ENCODE measurements around the gene GMDS. TPM values are rescaled to one million over a fixed set of nuclear protein-coding genes. Genes with fewer than 3 reads are reported as not detected.
A peak's percentile ranks its signal among the peaks of the same experiment; 100 is the strongest.

The GMDS gene
- total and polyA plus RNA-seq, 2 donors (not counting 1 experiment from before 2014, with no cell fraction given), result 11.5 to 16.4 TPM

- ChIA-PET POLR2A (no interaction called here), CTCF (no interaction called here)
- no peaks in the 10 kb centered on the region for H3K27me3 ChIP-seq (replicated peaks in 1 of 4; ENCODE audit: control extremely low read depth in 1 of 4, control insufficient read depth in 3 of 4, insufficient read depth in 4 of 4, low read length in 3 of 4)
- ATAC-seq (ENCODE audit: low read depth), result no peak
- H3K4me3 Mint-ChIP-seq, result no peak overlapping the region
- no peak overlapping the region for H3K4me2 ChIP-seq (replicated peaks; ENCODE audit: low read depth, low read length, poor library complexity, severe bottlenecking)
- TF ChIP-seq CTCF (IDR thresholded peaks at IDR 0.05) (no peak), EZH2 (IDR thresholded peaks at IDR 0.05; ENCODE audit: borderline replicate concordance, insufficient read depth, low read depth, low read length, poor library complexity, severe bottlenecking) (no peak)
- H3K4me1 Mint-ChIP-seq, result peaks cover 18% of the 10 kb centered on the region
- no peaks in the 10 kb centered on the region for H4K20me1 ChIP-seq (ENCODE audit: control insufficient read depth, insufficient read depth, low read length, poor library complexity, severe bottlenecking)
- H3K27ac Mint-ChIP-seq, result no peak overlapping the region
- H3K4me1 ChIP-seq (ENCODE audit: control insufficient read depth in 2 of 2, insufficient read depth in 2 of 2, low read length in 2 of 2), result peaks cover 13 to 14% of the 10 kb centered on the region in 2 donors
- no peak overlapping the region for H3K27ac ChIP-seq (ENCODE audit: low read length in 2 of 2)
- intact Hi-C loops (cut with micrococcal nuclease), result no loop called here
- H2AFZ ChIP-seq (ENCODE audit: insufficient read depth, low read depth, low read length, poor library complexity, severe bottlenecking), result no peak overlapping the region
- 89% methylated on average over 2 of the region's 2 CpGs for WGBS (ENCODE audit: insufficient coverage)
- no peaks in the 10 kb centered on the region for H3K27me3 Mint-ChIP-seq
- DNase-seq, result no peak
- H3K9ac ChIP-seq (ENCODE audit: low read length), result no peak overlapping the region
- no peaks in the 10 kb centered on the region for H3K36me3 ChIP-seq (replicated peaks in 1 of 2; ENCODE audit: control extremely low read depth in 1 of 2, control insufficient read depth in 1 of 2, extremely low read depth in 1 of 2, insufficient read depth in 2 of 2, low read length in 1 of 2)
- peaks cover 25% of the 10 kb centered on the region for H3K79me2 ChIP-seq (ENCODE audit: control insufficient read depth, insufficient read depth, low read length)
- H3K9me3 Mint-ChIP-seq (ENCODE audit: insufficient read depth), result no peaks in the 10 kb centered on the region
- H3K9me3 ChIP-seq (ENCODE audit: control extremely low read depth in 1 of 3, control insufficient read depth in 2 of 3, insufficient read depth in 1 of 3, low read length in 2 of 3), result no peaks in the 10 kb centered on the region
- H3K4me3 ChIP-seq (ENCODE audit: control extremely low read depth in 1 of 5, extremely low read depth in 1 of 5, insufficient read depth in 1 of 5, low read depth in 2 of 5, low read length in 4 of 5), result no peak overlapping the region
These were observed 9.5 kb downstream of the GMDS start for GRCh38 chr6:2235777-2236495.

- H3K36me3 ChIP-seq (replicated peaks in 1 of 2; ENCODE audit: control extremely low read depth in 1 of 2, control insufficient read depth in 1 of 2, extremely low read depth in 1 of 2, insufficient read depth in 2 of 2, low read length in 1 of 2), result no peaks in the 10 kb centered on the region
- H3K79me2 ChIP-seq (ENCODE audit: control insufficient read depth, insufficient read depth, low read length), result peaks cover 35% of the 10 kb centered on the region
- ATAC-seq (ENCODE audit: low read depth) (peak; percentile 61), DNase-seq (peak; percentile 51)
- intact Hi-C loops (cut with micrococcal nuclease), result loop anchor here (1.0 kb wide), 1 partner anchor 10 kb away; no protein-coding TSS in a partner anchor
- WGBS (ENCODE audit: insufficient coverage), result 40% methylated on average over 6 of the region's 9 CpGs
- no peak for TF ChIP-seq CTCF (IDR thresholded peaks at IDR 0.05)
- Mint-ChIP-seq H3K27me3 (no peaks in the 10 kb centered on the region), H3K27ac (peak overlapping the region; percentile 38), H3K4me3 (no peak overlapping the region), H3K9me3 (ENCODE audit: insufficient read depth) (no peaks in the 10 kb centered on the region), H3K4me1 (peaks cover 29% of the 10 kb centered on the region)
- no peaks in the 10 kb centered on the region for H3K9me3 ChIP-seq (ENCODE audit: control extremely low read depth in 1 of 3, control insufficient read depth in 2 of 3, insufficient read depth in 1 of 3, low read length in 2 of 3)
- H3K4me3 ChIP-seq (ENCODE audit: control extremely low read depth in 1 of 5, extremely low read depth in 1 of 5, insufficient read depth in 1 of 5, low read depth in 2 of 5, low read length in 4 of 5), result no peak overlapping the region
- ChIA-PET POLR2A (no interaction called here), CTCF (no interaction called here)
- H3K27ac ChIP-seq (ENCODE audit: low read length in 2 of 2), result no peak overlapping the region
- H3K27me3 ChIP-seq (replicated peaks in 1 of 4; ENCODE audit: control extremely low read depth in 1 of 4, control insufficient read depth in 3 of 4, insufficient read depth in 4 of 4, low read length in 3 of 4), result no peaks in the 10 kb centered on the region
- no peak overlapping the region for H2AFZ ChIP-seq (ENCODE audit: insufficient read depth, low read depth, low read length, poor library complexity, severe bottlenecking)
- H3K4me1 ChIP-seq (ENCODE audit: control insufficient read depth in 2 of 2, insufficient read depth in 2 of 2, low read length in 2 of 2), result peaks cover 14 to 19% of the 10 kb centered on the region in 2 donors
- no peak overlapping the region for H3K9ac ChIP-seq (ENCODE audit: low read length)
- no peak overlapping the region for H3K4me2 ChIP-seq (replicated peaks; ENCODE audit: low read depth, low read length, poor library complexity, severe bottlenecking)
- H4K20me1 ChIP-seq (ENCODE audit: control insufficient read depth, insufficient read depth, low read length, poor library complexity, severe bottlenecking), result no peaks in the 10 kb centered on the region
These were observed 13.0 kb downstream of the GMDS start for GRCh38 chr6:2232445-2232844.
